HG02642 (cell line): ENCODE measurements around the gene LKAAEAR1.

Source experiments
- ATAC-seq: cut with Tn5 transposase; IDR thresholded peaks from one replicate; pipeline ENCODE4 v1.9.1; 2021; ENCODE audit warnings: mild to moderate bottlenecking; ENCODE audit not compliant: unreplicated experiment, poor library complexity

LKAAEAR1 gene

DNA sequence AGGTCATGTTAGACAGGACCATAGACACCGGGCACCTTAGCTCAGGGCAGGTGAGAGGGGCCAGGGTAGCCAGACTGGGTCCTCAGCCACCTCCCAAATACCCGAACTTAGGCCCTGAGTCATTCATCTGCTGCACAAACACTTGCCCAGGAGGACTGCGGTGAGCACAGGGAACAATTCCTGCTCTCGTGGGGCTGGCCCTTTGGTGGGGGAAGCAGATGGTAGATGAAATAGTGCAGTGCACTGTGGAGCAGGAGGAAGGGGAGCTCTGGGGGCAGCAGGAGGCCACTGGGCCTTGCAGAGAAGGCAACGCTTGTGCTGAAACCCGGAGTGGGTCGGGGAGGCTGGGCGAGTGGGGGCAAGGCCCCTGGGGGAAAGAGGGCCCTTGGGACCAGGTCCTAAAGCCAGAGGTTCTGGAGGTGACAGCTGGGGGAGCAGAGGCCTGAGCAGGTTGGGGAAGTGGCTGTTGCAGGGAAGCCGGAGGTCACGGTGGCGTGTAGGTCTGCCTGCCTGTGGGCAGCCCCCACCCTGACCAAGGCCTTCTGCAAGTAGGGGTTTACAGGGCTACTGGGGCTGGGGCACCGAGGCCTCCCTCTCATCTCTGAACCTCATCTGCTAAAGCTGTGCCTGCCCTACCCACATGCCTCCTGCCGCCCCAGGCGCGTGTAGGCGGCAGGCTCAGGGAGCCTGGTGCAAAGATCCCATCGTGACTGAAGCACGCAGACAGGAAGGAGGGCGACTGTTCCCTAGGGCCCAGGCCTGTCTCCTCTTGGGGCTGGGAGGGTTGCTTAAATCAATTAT is 27.8 kb upstream of the LKAAEAR1 start:
- ATAC-seq: no peak

DNA sequence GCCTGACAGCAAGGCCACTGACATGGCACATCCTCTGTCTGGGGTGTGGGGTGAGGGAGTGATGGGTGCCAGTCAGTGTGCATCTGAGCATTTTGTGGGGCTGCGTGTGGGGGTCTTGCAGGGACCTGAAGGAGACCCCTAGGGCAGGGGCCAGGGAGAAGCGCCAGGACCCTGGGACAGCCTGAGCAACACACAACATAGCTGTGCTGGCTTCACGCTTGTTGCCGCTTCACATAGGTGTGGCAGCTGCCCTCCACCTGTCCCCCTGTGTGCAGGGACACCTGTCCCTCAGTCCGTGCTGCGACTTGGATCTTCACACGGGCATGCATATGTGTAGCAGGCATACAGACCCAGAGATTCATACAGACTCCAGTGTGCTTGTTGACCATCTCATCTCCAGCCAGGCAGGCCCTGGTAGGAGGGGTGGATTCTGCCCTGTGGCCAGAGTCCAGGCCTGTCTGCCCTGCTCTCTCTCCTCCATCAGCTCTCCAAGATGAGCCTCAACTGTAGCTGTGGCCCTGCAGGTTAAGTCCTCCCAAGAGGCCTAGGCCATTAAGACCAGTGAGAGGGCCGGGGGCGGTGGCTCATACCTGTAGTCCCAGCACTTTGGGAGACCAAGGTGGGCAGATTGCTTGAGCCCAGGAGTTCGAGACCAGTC is 26.3 kb upstream of the LKAAEAR1 start:
- ATAC-seq: no peak

DNA sequence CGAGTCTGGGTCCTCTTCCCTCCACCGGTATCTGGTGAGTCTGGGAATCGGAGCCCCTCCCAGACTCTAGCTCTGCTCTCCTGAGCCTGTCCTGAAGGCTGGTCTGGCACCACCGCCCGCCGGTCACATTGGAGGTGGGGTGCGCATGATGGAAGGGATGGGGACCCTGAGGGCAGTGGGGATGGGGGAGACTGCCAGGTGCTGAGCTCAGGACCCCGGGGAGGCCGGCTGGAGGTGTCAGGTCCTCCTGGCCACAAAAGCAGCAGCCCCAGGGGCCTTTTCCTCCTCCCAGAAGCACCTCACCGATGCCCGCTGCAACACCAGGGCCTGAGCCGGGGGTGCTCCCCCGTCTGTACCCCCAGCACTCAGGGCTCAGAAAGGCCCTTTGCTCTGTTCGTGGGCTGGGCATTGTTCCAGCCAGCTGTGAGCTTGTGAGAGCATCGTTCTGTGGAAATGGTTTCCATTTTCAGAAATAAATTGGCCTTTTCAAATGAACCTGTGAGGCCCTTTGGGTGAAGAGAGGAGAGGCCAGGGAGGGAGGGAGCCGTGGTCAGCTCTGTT is 25.7 kb upstream of the LKAAEAR1 start:
- no peak for ATAC-seq

DNA sequence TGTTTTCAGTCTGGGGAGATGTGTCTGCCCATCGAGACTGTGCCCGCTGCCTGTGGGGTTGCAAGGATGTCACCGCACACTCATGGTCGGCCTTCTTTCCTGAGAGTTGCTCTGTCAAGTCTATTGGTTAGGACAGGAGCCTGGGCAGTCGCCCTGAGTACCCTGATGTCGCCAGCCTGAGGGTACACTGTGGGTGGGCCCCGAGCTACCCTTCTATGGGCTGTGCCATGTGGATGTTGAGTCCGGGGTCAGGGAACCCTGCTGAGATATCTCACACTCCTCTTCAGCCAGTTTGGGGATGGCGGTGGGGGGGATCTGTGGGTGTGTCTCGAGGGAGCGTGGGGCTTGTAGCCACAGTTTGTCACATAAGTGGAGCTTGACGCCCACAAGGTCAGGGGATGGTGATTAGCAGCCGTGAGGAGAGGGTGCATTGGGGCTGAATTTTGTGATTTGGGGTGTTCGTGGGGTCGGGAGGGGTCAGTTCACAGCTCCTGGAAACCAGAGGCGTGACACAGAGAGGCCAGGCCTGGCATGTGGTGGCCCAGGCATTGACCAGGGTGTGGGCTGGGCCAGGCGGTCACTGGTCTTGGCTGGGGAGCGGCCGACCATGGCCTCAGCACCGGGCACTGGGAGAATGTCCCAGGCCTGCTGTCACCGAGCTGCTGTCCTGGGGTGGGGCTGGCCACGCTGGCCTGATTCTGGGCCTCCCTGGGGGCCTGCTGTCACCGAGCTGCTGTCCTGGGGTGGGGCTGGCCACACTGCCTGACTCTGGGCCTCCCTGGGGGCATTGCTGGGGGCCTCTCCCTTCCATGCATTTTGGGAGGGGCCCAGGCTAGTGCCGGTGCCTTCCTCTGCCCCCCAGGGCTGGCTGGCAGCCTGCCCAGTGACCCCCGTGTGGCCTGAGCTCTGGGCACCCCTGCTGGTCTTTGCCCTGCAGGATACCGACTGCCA is 24.8 kb upstream of the LKAAEAR1 start:
- no peak for ATAC-seq

DNA sequence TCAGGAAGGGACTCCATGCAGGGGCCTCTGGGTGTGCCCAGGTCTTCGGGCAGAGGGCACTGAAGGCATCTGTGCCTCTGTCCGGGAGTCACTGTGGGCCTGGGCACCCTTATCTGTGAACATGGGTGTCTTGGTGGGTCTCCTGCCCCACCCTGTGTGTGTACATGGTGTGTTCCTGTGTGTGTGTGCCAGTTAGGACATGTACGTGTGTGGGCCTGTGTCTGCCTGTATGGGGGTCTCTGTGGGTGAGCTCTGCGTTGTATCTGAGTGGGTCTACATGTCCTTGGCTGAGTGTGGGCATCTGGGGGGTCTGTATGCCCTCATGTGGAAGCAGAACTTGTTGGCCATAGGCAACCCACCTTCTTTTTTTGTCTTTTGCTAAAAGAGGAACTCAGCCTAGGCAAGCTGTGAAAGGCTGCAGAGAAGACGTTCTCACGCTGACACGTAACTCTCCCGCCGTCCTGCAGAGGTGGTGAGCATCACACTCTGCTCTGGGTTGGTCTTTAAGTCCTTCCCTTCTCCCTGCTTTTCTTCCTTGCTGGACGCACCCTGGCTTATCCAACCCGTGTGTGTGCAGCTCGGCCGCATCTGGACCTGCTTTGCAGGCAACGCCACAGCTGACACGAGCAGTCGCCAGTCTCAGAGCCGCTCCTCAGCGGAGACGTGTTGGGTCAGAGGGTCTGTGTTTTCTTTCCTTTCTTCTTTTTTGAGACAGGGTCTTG is 23.7 kb upstream of the LKAAEAR1 start:
- ATAC-seq: no peak

DNA sequence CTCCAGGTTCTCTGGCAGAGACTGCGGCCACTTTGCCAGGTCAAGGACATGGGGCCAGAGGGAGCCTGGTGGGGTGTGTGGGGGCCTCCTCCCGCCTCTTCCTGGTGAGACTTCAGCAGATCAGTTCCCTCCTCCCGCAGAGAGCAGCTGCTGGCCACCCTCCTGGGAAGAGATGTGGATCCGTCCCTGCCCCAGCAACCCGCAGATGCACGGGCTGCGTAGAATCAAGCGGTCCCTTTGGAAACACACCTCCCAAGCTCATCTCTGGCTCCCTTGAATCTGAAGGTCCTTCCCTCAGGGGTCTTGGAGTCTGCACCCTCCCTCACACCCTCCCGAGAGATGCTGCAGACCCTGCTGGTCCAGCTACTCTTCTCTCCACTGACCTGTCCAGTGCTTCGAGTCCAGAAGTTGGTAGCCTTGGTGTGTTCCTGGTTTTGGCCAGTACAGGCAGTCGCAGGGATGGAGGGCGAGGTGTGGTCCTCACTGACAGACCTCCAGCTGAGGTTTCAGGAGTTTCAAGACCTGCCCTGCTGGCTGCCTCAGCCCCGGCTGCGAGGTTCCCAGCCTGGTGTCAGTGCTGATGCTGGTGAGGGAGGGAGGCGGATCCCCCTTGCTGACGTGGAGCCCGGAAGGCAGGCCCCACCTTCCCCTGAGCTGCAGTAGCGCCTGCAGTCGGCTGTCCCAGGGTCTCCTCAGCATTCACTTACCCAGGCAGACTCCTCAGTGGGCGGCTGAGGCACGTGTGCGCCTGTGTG is 23.0 kb upstream of the LKAAEAR1 start, which contains the start of gene NPBWR2:
NPBWR2 (minus strand) TSS at position 585 of the 755 bp plus-strand sequence. CDS start 734 bp downstream, outside the sequence.
- no peak for ATAC-seq

DNA sequence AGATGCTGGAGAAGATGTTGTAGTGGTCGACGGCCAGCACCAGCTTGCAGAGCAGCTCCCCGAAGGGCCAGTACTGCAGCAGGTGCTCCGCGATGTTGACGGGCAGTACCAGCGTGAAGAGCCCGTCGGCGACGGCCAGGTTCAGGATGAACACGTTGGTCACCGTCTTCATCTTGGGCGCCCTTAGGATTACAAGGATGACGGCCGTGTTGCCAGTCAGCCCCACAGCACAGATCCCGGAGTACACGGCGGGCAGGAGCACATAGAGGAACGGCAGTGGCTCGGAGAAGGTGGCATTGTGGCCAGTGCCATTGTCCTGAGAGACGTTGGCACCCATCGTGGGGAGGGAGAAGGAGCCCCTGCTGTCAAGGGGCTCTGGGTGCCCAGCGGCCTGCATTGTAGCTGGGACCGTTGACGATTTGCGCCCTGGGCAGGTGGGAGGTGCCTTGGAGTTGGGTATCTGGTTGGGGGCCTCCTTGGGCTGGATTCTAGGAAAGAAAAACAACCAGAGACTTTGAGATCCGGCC is 22.3 kb upstream of the LKAAEAR1 start:
- ATAC-seq: no peak

DNA sequence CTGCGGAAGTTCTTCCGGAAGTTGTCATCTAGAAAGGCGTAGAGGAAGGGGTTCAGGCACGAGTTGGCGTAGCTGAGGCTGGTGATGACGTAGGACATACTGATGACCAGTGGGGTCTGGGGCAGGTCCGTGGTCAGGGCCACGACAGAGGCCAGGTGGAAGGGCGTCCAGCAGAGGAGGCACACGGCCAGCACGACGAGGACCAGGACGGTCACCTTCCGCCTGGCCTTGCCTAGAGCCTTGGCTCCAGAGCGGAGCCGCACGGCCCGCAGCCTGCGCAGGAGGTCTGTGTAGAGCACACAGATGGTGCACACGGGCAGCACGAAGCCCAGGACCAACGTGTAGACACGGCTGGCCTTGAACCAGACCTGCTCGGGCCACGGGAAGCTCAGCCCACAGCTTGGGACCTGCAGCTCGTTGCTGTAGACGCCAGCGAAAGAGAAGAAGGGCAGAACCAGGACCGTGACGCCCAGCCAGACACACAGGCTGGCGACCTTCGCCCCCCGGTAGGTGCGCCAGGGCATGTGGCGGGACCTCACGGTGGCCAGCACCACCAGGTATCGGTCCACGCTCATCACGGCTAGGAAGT is 21.7 kb upstream of the LKAAEAR1 start:
- ATAC-seq: no peak

DNA sequence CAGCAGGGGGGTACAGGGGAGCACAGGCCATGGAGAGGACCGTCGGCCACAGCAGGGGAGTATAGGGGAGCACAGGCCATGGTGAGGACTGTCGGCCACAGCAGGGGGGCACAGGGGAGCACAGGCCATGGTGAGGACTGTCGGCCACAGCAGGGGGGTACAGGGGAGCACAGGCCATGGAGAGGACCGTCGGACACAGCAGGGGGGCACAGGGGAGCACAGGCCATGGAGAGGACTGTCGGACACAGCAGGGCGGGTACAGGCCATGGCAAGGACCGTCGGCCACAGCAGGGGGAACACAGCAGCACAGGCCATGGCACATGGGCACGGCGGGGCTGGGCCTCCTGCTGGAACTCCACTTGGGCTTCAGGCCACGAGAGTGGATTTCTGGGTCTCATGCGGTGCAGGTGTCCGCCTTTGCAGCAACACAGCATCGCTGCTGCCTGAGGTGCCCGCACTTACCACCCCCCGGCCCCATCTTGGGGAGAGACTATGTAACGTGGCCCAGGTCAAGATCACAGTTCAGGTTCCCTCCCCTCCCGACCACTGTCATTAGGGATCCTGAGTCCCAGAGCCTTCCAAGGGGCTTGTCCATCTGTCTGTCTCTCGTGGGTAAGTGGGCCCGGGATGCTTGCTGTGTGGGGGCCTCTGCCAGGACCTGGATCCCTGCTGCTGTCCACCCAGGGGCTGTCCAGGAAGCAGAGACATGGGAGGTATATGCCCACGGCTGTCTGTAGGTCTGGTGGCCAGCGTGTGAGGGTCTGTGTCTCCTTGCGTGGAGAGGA is 20.7 kb upstream of the LKAAEAR1 start:
- ATAC-seq: no peak

- ATAC-seq: no peak
These were observed 19.9 kb upstream of the LKAAEAR1 start for GRCh38 chr20:64103871-64104666.

DNA sequence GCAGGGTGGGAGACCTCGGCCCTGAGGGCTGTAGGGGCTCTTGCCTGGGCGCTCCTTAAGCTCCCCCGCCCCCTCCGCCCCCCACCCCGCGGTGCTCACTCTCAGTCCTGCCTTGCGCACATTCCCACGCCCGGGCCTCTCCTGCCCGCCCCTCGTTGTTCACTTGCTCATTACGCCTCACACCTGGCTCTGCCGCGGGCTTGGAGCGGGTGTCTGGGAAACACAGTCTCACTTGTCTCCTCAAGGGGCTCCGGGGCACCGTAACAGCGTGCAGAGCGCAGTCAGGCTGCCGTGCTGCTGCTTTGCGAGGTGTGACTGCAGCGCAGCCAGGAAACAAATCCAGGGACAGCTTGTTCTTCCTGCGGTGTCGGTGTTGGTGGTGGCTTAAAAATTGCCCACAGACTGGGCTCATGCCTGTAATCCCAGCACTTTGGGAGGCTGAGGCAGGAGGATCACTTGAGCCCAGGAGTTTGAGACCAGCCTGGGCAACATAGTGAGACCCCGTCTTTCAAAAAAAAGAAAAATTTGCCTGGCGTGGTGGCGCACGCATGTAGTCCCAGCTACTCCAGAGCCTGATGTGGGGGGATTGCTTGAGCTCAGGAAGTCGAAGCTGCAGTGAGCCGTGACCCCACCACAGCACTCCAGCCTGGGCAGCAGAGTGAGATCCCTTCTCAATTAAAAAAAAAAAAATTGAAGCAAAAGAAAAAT is 18.6 kb upstream of the LKAAEAR1 start:
- ATAC-seq: no peak

DNA sequence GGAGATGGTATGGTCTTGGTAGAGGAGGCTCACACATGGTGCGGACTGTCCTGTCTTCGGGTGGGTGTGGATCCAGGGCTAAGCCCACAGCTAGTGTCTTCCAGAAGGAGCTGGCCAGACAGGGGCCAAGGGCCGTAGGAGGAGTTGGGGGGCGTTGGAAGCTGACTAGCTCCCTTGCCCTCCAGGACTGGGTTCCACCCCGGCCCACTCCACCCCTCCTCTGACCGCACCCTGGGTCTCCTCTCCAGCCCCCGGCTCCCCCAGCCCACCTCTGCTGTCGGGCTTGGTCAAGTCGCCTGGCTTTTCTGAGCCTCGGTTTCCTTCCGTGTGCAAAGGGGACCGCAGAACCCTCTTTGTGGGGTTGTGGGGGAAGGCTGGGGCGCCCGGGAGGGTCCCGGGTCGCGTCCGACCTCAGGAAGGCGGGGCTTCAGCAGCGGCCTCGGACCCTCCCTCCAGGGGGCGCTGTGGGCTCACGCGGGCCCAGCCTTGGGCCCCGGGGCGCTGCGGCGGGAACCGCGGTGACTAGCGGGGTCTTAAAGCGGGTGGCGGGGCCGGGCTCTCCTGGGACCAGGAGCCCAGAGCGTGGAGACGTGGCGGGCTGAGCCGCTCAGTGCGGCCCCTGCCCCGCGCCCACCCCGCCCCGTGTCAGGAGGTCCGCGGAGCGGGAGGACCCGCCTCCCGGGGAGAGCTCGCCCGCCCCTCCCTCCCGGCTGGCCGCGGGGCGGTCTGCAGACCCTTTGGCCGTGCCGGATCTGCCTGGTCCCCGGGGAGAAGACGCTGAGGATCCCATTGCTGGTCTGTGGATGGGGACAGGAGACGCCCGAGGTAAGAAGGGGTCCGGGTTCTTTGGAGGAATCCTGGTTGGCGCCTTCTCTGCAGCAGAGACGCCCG is 17.8 kb upstream of the LKAAEAR1 start:
- no peak for ATAC-seq

DNA sequence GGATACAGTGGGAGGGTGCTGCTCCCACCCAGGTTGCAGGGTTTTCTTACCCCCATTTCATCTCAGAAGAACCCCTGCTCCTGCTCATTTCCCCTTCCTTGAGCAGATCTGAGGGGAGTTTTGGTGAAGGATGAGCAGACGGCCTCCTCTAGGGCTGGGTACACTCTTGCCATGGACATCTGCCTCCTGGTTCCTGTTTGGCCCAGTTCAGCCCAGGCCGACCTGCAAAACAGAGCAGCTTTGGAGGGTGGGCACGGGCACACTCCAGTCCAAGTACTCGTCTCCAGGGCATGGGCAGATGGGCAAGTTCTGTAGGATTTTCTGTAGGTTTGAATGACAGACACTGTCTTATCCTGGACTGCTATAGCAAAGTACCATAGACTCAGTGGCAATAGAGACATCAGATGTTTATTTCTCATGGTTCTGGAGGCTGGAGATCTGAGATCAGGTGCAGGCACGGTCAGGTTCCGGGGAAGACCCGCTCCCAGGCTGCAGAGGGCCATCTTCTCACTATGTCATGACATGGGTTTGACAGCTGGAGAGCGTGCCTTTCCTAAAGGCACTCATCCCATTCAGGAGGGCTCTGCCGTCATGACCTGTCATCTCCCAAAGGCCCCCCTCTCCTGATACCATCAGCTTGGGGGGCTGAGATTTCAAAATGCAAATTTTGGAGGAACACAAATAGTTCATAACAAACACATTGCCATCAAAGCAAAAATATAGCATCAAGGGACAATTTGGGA is 16.9 kb upstream of the LKAAEAR1 start:
- ATAC-seq: no peak

- ATAC-seq: no peak
These were observed 16.3 kb upstream of the LKAAEAR1 start for GRCh38 chr20:64100566-64100888.
